NCI-H1105 (cell line): ENCODE measurements around the gene ZDHHC14.

ENCODE experiments used
- DNase-seq: peaks from one replicate; lab custom pipeline; 2025; lab: John Stamatoyannopoulos, UW

Gene ZDHHC14

GRCh38 chr6:157534977-157535339 is 154.0 kb downstream of the ZDHHC14 start:
- DNase-seq = no peak

GRCh38 chr6:157535340-157536222 is 154.6 kb downstream of the ZDHHC14 start:
- DNase-seq = no peak

DNA sequence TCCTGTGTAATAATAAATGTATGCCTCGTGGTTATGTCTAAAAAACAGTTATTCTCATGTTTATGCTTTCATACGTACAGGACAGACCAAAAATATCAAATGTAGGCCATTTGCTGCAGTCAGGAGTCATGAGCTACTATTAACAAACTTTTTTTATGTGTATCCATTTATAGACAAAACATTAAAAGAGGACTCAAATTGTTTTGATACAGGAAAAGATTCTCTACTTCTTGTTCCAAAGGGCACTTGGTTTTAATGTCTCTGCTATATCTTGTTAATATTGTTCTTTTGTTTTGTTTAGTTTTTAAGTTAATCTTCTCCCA is 155.2 kb downstream of the ZDHHC14 start:
- no peak for DNase-seq

DNA sequence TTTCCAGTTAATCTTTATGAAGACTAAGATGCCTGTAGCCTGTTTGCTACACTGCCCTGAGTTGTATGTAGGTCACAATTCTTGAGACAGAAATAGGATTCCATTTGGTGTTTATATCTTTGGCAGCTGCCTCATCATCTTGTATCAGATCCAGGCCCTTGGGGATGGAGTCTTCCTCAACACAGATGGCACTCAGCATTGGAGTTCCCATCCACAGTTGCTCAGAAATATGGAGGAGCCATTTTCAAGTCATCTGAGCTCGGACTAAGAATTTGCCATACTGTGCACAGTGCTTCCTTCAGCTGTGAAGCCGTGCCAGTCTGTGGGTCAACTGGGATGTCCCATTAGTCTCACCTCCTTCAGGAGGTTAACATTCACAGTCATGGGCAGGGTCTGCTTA is 156.6 kb downstream of the ZDHHC14 start:
- no peak for DNase-seq

DNA sequence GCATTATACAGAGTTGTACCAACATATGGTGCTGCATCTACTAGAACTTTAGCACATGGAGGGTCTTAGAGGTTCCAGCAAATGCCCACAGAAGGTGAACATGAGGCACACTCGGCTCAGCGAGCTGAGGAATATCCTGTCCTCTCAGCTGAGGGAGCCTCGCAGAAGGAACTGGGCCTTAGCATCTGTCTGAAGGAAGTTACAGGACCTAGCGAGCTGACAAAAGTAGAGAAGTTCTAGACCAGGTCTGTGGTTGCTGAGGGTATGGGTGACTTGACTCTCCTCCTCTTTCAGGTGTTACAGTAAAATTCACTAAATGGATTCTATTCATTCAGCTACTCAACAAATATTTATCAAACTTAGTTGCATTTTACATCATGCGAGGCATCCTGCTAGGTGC is 157.2 kb downstream of the ZDHHC14 start:
- no peak for DNase-seq

- no peak for DNase-seq
These were observed 157.7 kb downstream of the ZDHHC14 start for GRCh38 chr6:157538698-157539097.

DNA sequence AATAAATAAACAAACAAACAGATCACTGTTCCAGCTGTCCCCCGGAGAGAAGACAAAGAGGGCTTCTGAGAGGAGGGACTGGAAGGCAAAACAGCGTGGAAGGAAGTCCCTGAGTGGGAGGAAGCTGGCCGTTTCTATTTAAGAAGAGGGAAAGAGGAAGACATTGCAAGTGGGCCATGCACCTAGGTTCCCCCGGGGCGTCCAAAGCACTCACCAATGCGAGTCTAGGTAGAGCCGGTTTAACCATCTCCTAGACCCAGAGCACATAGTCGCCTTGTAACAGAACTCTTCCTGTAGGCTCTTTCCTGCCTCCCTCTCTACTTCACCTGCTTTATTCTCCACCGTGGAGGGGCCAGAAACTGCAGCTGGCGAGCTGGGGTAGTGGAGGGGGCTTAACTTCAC is 158.4 kb downstream of the ZDHHC14 start:
- no peak for DNase-seq

DNA sequence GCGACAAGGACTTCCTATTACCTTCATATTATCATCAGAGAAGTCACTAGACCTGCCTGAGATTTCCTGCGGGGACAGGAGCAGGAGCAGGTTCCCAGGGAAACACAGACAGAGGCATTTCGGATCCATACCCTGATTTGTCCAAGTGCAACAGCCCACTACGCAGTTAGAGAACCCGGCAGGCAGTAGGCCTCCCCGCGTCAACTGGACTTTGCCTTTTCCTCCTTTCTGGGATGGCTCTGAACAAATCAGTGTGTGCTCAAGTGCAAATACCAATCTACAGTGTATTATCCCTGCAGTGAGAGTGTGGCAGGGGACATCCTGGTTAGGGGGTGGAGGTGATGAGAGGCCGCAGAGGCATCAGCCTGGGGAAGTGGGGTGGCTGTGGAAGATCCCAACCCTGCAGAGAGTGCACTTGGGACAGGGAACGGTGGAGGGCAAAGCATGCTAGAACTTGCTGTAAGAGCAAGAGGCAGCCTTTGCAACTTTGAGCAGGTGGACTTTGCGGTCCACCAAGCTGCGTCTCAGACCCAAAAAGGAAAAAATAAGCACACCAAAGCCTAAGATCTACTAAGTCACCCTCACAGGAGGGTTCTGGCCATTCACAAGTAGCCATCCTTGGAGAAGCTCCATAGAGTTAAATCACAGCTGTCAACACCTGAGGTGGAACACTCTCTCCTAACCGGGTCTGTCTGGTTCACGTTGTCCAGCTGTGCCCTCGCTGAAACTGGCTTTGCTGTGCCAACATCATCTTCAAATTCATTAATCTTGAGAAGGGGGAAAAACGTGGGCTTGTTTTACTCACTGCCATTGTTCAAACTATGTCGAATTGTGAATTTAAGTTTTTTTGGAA is 159.1 kb downstream of the ZDHHC14 start:
- DNase-seq = no peak

GRCh38 chr6:157541618-157542413 is 160.8 kb downstream of the ZDHHC14 start:
- no peak for DNase-seq

DNA sequence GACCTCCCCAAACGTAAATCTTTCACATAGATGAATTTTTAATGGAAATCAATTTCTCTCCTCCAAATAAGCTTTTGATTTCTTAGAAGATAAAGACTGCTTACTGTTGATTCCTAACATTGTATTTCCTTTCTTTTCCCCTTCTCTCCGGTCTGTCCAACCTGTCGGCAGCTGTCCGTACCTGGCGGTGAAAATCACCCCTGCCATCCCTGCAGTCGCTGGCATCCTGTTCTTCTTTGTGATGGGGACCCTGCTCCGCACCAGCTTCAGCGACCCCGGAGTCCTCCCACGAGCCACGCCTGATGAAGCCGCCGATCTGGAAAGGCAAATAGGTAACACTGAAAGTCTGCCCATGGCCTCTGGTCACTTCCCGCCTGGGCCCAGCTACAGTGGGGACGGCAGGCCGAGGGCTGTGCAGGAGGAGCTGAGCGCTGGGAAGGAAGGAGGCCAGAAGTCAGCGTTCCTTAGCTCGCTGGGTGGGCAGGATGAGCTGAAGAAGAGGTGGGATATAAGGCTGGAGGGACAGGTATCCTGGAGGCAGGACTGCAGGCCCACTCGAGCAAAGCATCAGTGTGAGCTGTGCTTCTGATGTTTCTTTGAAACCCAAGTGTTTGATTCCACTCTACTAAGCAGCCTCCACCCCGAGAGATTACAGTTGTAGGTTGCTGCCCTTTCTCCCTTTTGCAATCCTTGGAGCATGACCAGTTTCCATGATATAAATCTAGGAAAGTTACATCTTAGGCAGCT is 161.6 kb downstream of the ZDHHC14 start:
- no peak for DNase-seq

DNA sequence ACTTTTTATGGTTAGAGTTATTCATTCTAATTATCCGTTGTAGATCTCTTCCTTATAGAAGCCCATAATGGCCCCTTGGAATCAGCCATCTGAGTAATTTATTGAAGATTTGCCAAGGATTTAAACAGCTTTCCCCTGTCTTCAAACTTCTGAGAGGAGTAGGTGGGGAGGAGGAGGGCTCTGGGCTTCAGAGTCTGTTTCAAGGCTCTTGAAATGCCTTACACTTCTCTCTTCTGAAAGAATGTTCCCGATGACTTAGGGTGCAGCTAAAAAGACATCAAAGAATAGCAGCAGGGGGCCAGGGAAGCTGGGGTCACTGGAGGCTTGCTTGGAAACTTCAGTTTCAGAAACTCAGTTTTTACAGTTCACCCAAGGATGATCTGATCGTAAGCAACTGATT is 165.3 kb downstream of the ZDHHC14 start:
- DNase-seq = no peak

- DNase-seq = no peak
These were observed 166.1 kb downstream of the ZDHHC14 start for GRCh38 chr6:157547112-157547511.

- DNase-seq = no peak
These were observed 167.9 kb downstream of the ZDHHC14 start for GRCh38 chr6:157548635-157549467.

GRCh38 chr6:157549468-157549745 is 168.4 kb downstream of the ZDHHC14 start:
- no peak for DNase-seq

GRCh38 chr6:157550114-157550989 is 169.4 kb downstream of the ZDHHC14 start:
- DNase-seq = no peak

DNA sequence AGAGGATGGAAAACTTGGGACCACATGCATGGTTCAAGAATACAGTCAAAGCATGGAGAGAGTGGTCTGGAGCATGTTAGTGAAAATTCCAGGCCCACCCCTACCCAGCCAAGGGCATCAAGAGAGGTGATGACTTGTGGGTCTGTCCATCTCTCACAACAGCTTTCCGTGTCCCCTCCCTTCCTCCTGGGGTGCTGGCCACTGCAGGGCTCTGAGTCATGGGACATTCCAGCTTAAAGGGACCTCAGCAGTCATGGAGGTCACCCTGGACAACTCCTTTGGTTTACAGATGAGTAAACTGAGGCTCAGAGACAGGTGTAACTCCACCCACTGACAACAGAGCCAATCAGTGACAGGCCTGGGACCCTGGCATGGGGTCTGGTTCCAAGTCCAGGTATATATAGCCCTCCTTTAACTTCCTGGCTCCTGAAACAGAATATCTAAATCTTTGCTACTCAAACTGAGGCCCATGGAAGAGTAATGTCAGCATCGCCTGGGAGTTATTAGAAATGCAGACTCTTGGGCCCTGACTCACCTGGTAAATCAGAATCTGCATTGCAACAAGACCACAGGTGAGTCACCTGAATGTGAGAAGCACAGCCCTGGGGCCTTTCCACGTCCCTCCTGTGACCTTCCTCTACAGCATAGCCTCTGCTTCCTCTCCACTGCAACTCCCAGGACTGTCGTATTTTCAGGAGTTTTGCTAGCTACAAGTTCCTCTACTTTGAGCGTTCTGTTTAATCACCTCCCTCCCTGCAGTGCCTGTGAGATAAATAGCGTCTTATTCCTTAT is 170.2 kb downstream of the ZDHHC14 start:
- no peak for DNase-seq

DNA sequence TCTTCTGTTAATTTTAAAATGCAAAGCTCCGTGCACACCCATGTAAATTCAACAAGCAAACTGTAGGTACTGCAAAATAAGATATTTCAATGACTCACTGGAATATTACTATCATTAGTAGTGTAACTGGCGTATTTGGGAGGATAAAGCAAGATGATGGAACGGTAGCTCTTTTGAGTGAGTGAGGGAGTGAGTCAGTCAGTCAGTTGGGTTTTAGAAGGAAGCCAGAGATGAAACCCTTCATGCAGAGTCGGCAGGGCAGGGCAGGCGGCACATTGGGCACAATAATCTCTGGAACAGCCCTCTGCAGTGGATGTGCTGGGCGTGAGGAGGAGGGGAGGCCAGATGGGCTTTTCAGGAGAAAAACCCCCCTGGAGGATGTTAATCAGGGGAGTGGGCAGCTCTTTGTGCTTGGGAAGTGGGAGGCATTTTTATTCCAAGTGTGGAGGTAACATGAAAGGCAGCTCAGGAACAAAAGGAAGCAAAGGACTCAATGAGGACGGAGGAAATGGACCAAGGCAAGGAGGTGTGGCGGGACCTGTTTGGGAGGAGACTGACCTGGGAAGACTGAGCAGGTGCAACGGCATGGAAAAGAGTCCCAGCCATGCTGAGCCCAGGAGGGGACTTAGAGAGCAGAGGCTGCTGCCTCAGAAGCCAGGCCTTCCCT is 171.2 kb downstream of the ZDHHC14 start:
- DNase-seq = no peak

DNA sequence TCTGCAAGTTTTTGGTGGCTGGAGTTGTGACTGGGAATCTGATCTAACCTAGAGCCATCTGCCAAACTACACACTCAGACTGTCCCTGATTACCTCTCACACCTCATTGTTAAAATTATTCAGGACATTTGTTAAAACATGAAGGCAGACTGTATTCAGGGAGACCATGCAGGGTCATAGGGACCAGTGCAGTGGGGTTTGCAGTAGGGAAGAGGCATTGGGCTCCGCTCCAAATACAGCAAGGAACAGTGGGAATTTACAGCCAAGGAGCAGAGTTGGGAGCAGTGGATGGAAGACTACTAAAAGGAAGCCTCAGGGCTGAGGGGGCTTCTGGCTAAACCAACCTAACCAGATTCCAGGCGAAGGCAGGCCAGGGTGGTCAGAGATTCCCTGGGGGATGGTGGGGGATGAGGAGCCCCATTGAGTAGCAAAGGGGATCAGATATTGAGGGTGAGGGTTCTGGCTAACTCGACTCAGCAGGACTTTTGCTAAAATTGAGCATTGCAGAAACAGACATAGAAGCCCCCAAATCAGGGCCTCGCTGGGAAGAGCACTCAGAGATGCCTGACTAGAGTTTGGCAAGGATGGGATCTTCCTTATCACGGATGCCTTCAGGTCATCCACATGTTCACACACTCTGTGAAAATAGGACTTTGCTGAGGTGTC is 172.0 kb downstream of the ZDHHC14 start:
- no peak for DNase-seq
